ENCODE results near the gene MAGEB17.

GRCh38 chrX:16160729-16161128 is 6.6 kb upstream of the MAGEB17 start:
- no peak for TF ChIP-seq EP300 (IDR thresholded peaks at IDR 0.05; ENCODE audit: low read depth)
- TF ChIP-seq POLR2A (IDR thresholded peaks at IDR 0.05), result no peak
- TF ChIP-seq CTCF (IDR thresholded peaks at IDR 0.05), result no peak
- no peak for TF ChIP-seq POLR2AphosphoS5 (IDR thresholded peaks at IDR 0.05)

Data from transverse colon (tissue), 4 donors.